ENCODE data around the gene ADAM22.

DNA sequence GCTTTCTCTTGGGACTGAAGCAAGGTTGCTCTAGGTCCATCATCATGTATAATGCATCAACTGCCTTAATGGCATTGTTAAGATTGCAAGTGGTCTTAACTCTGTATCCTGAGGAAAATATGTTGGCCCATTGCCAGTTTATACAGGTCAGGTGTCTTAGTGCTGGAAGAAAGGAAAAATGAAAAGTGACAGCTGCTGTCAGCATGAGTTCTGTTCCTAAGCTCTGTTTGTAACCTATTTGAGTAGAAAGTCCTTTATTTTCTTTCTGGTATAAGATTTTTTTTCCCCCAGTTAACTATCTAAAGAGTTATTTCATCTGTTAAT is 158.6 kb downstream of the ADAM22 start:
- TF ChIP-seq, protein P1, sequence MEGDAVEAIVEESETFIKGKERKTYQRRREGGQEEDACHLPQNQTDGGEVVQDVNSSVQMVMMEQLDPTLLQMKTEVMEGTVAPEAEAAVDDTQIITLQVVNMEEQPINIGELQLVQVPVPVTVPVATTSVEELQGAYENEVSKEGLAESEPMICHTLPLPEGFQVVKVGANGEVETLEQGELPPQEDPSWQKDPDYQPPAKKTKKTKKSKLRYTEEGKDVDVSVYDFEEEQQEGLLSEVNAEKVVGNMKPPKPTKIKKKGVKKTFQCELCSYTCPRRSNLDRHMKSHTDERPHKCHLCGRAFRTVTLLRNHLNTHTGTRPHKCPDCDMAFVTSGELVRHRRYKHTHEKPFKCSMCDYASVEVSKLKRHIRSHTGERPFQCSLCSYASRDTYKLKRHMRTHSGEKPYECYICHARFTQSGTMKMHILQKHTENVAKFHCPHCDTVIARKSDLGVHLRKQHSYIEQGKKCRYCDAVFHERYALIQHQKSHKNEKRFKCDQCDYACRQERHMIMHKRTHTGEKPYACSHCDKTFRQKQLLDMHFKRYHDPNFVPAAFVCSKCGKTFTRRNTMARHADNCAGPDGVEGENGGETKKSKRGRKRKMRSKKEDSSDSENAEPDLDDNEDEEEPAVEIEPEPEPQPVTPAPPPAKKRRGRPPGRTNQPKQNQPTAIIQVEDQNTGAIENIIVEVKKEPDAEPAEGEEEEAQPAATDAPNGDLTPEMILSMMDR (IDR thresholded peaks at IDR 0.05; ENCODE audit: poor library complexity, severe bottlenecking) = no peak
- TF ChIP-seq TAF1 (IDR thresholded peaks at IDR 0.05; ENCODE audit: low read depth) (no peak), EP300 (conservative IDR thresholded peaks at IDR 0.05; ENCODE audit: poor library complexity, severe bottlenecking) (no peak), POLR2AphosphoS5 (IDR thresholded peaks at IDR 0.05) (no peak), EZH2 (IDR thresholded peaks at IDR 0.05; ENCODE audit: borderline replicate concordance, insufficient read depth, low read length, poor library complexity, severe bottlenecking) (no peak), MXI1 (conservative IDR thresholded peaks at IDR 0.05; ENCODE audit: poor library complexity, severe bottlenecking) (no peak), SMC3 (conservative IDR thresholded peaks at IDR 0.05; ENCODE audit: poor library complexity) (no peak), RAD21 (conservative IDR thresholded peaks at IDR 0.05) (no peak)
- TF ChIP-seq, protein P2, sequence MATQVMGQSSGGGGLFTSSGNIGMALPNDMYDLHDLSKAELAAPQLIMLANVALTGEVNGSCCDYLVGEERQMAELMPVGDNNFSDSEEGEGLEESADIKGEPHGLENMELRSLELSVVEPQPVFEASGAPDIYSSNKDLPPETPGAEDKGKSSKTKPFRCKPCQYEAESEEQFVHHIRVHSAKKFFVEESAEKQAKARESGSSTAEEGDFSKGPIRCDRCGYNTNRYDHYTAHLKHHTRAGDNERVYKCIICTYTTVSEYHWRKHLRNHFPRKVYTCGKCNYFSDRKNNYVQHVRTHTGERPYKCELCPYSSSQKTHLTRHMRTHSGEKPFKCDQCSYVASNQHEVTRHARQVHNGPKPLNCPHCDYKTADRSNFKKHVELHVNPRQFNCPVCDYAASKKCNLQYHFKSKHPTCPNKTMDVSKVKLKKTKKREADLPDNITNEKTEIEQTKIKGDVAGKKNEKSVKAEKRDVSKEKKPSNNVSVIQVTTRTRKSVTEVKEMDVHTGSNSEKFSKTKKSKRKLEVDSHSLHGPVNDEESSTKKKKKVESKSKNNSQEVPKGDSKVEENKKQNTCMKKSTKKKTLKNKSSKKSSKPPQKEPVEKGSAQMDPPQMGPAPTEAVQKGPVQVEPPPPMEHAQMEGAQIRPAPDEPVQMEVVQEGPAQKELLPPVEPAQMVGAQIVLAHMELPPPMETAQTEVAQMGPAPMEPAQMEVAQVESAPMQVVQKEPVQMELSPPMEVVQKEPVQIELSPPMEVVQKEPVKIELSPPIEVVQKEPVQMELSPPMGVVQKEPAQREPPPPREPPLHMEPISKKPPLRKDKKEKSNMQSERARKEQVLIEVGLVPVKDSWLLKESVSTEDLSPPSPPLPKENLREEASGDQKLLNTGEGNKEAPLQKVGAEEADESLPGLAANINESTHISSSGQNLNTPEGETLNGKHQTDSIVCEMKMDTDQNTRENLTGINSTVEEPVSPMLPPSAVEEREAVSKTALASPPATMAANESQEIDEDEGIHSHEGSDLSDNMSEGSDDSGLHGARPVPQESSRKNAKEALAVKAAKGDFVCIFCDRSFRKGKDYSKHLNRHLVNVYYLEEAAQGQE (IDR thresholded peaks at IDR 0.05; ENCODE audit: borderline replicate concordance) = no peak
